Measurements from ENCODE around the gene SCGB1D4.

Gene SCGB1D4

DNA sequence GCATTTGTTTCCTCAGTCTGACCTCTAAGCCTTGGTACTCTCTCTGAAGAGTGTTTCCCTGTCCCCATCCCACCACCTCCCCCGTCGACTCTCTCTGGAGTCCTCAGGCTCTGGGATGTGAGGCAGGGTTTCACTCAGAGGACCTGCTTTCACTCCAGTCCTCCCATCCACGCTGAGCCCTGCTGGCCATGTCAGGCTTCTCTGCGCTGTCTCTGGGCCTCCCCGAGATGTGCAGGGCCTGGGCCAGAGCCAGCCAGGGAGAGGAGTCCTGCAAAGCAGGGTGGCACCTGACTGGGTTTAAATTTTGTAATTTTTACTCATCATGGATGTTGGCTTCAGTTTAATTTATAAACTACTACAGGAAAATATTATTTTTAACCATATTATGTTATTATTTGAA, 25.6 kb downstream of the SCGB1D4 start:
- DNase-seq = no peak

DNA sequence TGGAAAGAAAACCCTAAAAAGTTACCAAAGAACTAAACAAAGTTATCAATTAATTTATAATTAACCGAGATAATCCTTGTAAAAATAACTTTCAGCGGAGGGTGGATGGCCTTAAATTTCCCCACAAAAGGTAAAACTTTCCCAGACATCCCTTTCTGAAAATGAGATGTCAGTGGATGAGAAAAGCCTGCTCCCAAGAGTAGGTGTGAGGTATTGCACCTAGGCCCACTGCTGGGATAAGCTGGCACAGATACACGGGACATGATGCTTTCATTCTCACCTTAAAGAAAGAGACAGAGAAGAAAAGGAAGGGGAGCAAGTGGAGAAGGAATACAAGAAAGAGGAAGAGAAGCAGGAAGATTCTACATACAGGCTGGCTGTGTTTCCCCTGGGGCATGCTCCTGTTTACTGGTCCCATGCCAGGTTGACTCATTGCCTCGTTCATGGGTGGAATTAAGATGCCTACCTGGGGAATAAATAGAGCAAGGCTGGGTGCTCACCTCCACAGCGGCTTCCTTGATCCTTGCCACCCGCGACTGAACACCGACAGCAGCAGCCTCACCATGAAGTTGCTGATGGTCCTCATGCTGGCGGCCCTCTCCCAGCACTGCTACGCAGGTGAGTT, 29.1 kb downstream of the SCGB1D4 start, which contains the start of gene SCGB2A2:
TSS of gene SCGB2A2 (plus strand) at position 505 of the 625 bp plus-strand sequence. CDS start at position 564, 59 bp downstream.
- DNase-seq = no peak

DNA sequence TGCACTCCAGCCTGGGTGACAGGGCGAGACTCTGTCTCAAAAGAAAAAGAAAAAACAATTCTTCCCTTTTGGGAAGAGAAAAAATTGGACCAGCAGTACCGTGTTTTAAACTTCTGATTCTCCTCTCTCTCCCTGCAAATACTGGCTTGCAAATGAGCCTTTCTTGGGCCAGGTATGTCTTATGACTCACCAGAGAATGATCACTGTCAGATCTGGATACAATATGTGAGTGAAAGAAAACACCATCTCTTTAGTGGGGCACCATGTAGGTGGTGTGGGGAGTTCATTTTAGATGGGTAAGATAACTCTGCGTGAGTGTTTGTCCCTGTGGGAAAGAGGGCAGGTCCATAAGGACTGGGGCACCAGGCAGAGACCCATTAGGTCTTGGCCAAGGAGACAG, 31.3 kb downstream of the SCGB1D4 start:
- DNase-seq = no peak

DNA sequence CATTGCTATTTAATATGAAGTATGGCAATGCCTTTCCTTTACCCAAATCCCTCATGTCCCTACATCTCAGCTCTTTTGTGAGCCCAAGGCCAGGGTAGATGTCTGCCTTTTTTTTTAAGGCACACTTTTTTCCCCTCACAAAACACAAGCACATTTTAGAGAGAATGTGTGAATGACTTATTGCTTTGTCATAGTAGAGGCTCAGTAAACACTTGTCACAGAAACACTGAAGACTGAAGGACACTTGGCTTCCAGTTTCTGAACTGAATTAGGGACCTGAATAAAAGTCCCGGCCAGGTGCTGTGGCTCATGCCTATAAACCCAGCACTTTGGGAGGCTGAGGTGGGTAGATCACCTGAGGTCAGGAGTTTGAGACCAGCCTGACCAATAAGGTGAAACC, 31.8 kb downstream of the SCGB1D4 start:
- DNase-seq = no peak

DNA sequence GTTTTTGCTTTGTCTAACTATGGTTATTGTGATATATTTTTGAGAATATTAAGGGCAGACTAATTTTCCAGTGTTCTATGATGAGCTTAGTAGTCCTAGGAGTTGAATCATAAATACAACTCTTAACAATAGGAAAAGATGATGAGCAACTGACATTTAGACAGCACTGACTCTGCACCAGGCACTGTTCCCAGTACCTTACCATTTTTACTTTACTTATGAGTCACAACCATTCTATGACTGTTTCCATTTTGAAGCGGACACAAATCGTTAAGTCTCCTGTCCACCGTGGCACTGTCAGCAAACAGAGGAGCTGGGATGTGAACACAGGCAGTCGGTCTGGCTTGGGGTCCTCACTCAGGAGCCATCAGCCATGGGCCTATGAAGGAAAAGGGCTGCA, 32.3 kb downstream of the SCGB1D4 start:
- no peak for DNase-seq

DNA sequence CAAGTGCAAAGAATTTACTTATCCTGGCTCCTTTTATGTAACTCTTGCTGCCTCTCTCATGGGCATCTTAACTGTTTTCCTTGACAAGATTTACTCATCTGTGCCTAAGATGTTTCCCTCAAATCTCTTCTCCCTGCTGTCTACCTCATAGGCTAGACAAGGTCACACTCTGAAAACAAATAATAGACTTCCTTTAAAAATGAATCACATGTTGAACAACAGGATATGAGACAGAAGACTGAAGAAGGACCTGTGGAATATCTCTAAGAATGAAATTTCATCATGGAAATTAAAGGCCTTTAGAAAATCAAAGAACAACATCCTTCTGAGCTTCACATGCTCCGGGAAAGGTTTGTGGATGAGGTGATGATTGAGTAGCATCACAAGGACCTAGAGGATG, 34.9 kb downstream of the SCGB1D4 start:
- DNase-seq = no peak

DNA sequence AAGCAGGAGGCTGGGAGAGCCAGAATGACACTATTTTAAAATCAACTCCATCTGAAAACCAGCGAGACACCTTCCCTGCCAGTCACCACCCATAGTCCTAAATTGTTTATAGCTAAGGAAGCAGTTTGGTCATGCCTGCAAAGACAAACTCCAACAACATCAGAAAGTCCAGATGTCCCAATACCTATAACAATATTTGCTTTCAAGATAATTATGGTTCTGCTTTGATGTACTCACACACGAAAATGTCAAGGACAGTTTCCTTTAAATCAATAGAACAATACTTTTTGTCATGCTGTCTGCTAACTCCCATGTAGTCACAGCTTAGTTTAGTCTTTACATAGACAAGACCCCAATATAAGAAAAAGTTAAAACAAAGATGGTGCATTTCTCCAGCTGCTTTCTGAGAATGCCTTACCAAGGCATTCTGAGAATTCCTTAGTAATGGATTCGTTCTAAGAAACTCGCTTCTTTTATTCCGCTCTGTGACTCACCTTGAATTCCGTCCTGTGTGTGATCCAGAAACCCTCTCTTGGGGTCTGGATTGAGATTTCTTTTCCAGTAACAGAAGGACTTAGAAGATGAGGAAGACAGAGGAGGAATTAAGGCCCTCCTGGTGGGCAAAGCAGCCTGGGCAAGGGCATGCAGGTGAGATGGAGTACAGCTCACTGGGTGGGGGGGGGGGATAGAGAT, 38.5 kb downstream of the SCGB1D4 start:
- no peak for DNase-seq

DNA sequence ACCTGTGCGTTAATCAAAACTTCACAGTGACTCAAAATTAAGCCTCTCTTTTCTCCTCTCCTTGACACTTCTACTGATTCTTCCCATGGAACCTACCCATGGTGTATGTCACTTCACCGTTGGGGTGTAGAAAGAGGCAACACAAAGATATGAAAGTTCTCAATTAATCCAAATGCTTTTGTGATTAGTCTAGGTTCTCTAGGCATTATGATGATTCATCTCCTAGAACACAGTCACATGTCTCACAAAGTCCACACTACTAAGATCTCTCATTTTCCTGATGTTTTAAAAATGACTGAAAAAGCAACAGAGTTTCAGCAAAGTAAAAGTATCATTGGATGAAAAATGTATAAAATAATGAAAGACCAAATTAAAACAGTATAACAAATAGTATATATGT, 42.6 kb downstream of the SCGB1D4 start:
- DNase-seq = no peak

DNA sequence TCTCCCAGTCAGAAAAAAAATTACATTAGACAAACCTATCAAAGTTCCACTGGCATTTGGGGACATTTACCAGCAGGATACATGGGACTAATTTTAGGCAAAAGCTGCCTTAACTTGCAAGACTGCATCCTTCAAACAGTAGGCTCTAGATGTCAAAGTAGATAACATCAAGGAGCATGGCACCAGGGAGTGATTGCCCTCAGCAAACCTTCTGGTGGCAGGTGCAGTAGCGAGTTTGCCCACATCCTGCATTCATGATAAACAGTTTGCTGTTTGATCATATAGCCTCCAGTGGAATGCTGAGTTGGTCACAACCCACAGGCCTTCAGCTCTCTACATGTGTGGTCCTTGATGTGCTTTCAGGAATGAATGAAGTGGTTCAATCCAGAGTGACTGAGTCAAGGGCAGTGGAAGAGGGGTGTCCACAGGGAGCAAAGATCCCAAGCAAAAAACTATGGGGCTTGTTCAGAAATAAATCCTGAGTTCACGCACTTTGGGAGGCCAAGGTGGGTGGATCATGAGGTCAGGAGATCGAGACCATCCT, 44.8 kb downstream of the SCGB1D4 start:
- DNase-seq = no peak

DNA sequence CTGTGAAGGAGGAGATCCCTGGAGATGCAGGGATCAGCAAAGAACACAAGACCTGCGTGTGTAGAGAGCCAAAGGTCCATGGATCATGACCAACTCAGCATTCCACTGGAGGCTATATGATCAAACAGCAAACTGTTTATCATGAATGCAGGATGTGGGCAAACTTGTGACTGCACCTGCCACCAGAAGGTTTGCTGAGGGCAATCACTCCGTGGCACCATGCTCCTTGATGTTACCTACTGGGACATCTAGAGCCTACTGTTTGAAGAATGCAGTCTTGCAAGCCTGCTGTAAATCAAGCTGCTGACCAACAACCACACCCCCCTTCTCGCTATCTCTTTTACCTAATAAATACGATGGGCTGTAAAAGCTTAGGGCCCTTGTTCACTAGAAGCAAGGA, 47.2 kb downstream of the SCGB1D4 start:
- DNase-seq = no peak
